T-helper 2 cell treated with Interferon-gamma antibody and Interleukin-4, amounts not matched to agents 5 μg/mL and 100 μg/mL, for 36 hours (primary cell): Measurements from ENCODE around the gene SH2B3.
A peak's percentile ranks its signal among the peaks of the same experiment; 100 is the strongest.

Source experiments
- DNase-seq: peaks from one replicate; pipeline ENCODE4 v3.0.0; 2021; ENCODE audit warnings: low spot score
- H3K27ac Mint-ChIP-seq: one replicate; pipeline ENCODE4 v1.8.0; 2021; ENCODE audit warnings: mild to moderate bottlenecking, mixed read lengths
- H3K27me3 Mint-ChIP-seq: one replicate; pipeline ENCODE4 v1.8.0; 2021; ENCODE audit warnings: low read depth, mixed read lengths
- H3K36me3 Mint-ChIP-seq: one replicate; pipeline ENCODE4 v1.8.0; 2021; ENCODE audit warnings: low read depth, mixed read lengths
- H3K4me1 Mint-ChIP-seq: one replicate; pipeline ENCODE4 v1.8.0; 2021; ENCODE audit warnings: low read depth, mixed read lengths
- H3K4me3 Mint-ChIP-seq: one replicate; pipeline ENCODE4 v1.8.0; 2022; ENCODE audit warnings: mild to moderate bottlenecking, moderate library complexity, mixed read lengths
- H3K9me3 Mint-ChIP-seq: one replicate; pipeline ENCODE4 v1.8.0; 2021; ENCODE audit warnings: mixed read lengths

The SH2B3 gene

DNA sequence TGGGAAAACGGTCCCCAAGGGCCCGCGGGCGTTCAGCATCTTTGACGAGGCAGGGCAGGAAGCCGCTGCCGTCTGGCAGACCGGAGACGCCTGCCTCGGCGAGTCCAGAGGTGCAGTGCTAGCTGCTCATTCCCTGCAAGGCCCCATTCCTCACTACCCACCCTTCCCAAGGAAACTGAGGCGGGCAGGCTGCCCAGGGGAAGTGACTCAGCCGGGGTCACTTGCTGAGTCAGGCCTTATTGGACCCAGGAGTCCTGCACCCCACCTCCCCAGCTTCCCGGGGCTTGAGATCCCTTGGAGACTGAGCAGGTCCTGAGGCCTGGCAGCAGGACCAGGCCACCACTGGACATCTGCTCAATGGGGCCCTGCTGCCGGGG lies 3.7 kb downstream of the SH2B3 start:
- DNase-seq = no peak
- H3K9me3 Mint-ChIP-seq = no peaks in the 10 kb centered on the region
- peaks cover 52% of the 10 kb centered on the region for H3K4me1 Mint-ChIP-seq
- H3K27ac Mint-ChIP-seq = peak overlapping the region; percentile 67
- H3K36me3 Mint-ChIP-seq = peaks cover 24% of the 10 kb centered on the region
- peak overlapping the region; percentile 87 for H3K4me3 Mint-ChIP-seq
- H3K27me3 Mint-ChIP-seq = no peaks in the 10 kb centered on the region

DNA sequence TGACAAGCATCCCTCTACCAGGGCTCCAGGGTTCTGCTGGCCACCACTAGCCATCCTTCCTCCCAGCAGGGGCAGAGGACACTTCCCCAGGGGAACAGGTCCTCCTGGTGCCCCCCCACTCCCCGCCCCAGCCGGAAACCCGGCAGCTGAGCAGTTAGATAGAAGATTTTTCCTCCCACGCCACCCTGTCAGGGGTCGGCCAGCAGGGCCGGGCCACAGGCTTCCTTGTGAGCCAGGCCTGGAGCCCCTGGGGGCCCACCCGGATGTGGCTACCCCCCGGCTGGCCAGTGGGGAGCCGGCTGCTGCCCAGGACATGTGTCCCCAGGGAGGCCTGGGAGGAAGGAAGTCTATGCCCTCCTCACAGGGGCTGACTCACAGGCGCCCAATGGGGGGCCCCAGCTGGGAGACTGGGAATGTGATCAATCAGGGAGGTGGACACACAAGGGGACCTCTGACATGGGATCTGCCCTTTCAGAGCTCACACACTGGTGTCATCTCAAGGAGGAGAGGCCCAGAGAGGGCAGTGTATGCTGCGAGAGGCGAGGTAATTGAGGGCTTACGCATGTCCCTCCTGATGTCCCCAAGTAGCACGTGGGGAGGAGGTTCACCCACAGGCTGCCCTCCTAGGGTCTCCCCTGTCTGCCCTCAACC lies 4.2 kb downstream of the SH2B3 start:
- Mint-ChIP-seq H3K27ac (no peak overlapping the region), H3K9me3 (no peaks in the 10 kb centered on the region), H3K36me3 (peaks cover 26% of the 10 kb centered on the region), H3K27me3 (no peaks in the 10 kb centered on the region), H3K4me1 (peaks cover 51% of the 10 kb centered on the region), H3K4me3 (peak overlapping the region; percentile 87)
- no peak for DNase-seq

GRCh38 chr12:111410431-111411184 lies 4.9 kb downstream of the SH2B3 start:
- H3K9me3 Mint-ChIP-seq = no peaks in the 10 kb centered on the region

GRCh38 chr12:111411185-111411764 lies 5.6 kb downstream of the SH2B3 start:
- no peak overlapping the region for H3K4me3 Mint-ChIP-seq
- peaks cover 32% of the 10 kb centered on the region for H3K36me3 Mint-ChIP-seq
- no peak overlapping the region for H3K27ac Mint-ChIP-seq
- no peaks in the 10 kb centered on the region for H3K27me3 Mint-ChIP-seq
- DNase-seq = no peak
- no peaks in the 10 kb centered on the region for H3K9me3 Mint-ChIP-seq
- peaks cover 54% of the 10 kb centered on the region for H3K4me1 Mint-ChIP-seq

More at GRCh38 chr12:111410431-111411184, 4.9 kb downstream of the SH2B3 start:
- no peak for DNase-seq
- peaks cover 54% of the 10 kb centered on the region for H3K4me1 Mint-ChIP-seq
- peak overlapping the region; percentile 47 for H3K4me3 Mint-ChIP-seq
- H3K27me3 Mint-ChIP-seq = no peaks in the 10 kb centered on the region
- peaks cover 30% of the 10 kb centered on the region for H3K36me3 Mint-ChIP-seq
- H3K27ac Mint-ChIP-seq = peak overlapping the region; percentile 36

GRCh38 chr12:111412007-111412829 lies 6.5 kb downstream of the SH2B3 start:
- Mint-ChIP-seq H3K27me3 (no peaks in the 10 kb centered on the region), H3K4me3 (peak overlapping the region; percentile 37), H3K36me3 (peaks cover 29% of the 10 kb centered on the region), H3K27ac (peak overlapping the region; percentile 82), H3K4me1 (peaks cover 56% of the 10 kb centered on the region), H3K9me3 (no peaks in the 10 kb centered on the region)
- DNase-seq = no peak

- Mint-ChIP-seq H3K27ac (peak overlapping the region; percentile 67), H3K4me1 (peaks cover 52% of the 10 kb centered on the region), H3K27me3 (no peaks in the 10 kb centered on the region), H3K36me3 (peaks cover 27% of the 10 kb centered on the region), H3K4me3 (peak overlapping the region; percentile 37), H3K9me3 (no peaks in the 10 kb centered on the region)
- DNase-seq = no peak
Measured at GRCh38 chr12:111412830-111413441, 7.2 kb downstream of the SH2B3 start.

- Mint-ChIP-seq H3K36me3 (peaks cover 25% of the 10 kb centered on the region), H3K9me3 (no peaks in the 10 kb centered on the region), H3K4me3 (no peak overlapping the region), H3K27me3 (no peaks in the 10 kb centered on the region), H3K4me1 (peaks cover 47% of the 10 kb centered on the region), H3K27ac (peak overlapping the region; percentile 57)
- DNase-seq = no peak
Measured at GRCh38 chr12:111413442-111414086, 7.8 kb downstream of the SH2B3 start.

DNA sequence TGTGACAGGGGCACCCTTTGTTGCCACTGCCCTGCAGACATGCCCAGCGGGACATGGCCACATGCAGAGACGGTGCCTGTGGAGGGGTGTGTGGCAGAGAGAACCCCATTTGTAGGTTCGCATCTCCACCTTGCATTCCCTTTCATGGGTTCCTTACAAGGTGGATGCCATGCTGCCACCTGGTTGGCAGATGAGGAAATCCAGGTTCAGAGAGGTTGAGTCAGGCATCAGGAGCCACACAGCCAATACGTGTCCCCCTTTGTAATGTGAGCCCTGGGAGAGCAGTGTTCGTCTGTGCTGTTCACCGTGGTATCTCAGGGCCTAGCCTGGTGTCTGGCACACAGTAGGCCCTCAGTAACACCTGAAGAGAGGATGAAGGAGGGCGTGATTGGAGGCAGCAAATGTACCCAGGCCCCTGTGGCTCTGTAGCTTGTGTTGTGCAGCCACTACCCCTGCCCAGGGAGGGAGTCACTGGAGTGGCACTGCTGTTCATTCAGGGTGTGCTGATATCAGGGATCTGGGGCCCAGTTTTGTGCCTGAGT lies 9.1 kb downstream of the SH2B3 start:
- peaks cover 35% of the 10 kb centered on the region for H3K4me1 Mint-ChIP-seq
- H3K36me3 Mint-ChIP-seq = peaks cover 29% of the 10 kb centered on the region
- H3K27ac Mint-ChIP-seq = no peak overlapping the region
- no peak for DNase-seq
- H3K4me3 Mint-ChIP-seq = no peak overlapping the region
- no peaks in the 10 kb centered on the region for H3K27me3 Mint-ChIP-seq
- H3K9me3 Mint-ChIP-seq = no peaks in the 10 kb centered on the region

GRCh38 chr12:111417290-111417689 lies 11.6 kb downstream of the SH2B3 start:
- Mint-ChIP-seq H3K4me3 (no peak overlapping the region), H3K27ac (no peak overlapping the region), H3K27me3 (no peaks in the 10 kb centered on the region), H3K4me1 (peaks cover 22% of the 10 kb centered on the region), H3K9me3 (no peaks in the 10 kb centered on the region), H3K36me3 (peaks cover 40% of the 10 kb centered on the region)
- DNase-seq = no peak

- H3K36me3 Mint-ChIP-seq = peaks cover 40% of the 10 kb centered on the region
- no peak overlapping the region for H3K4me3 Mint-ChIP-seq
- peaks cover 20% of the 10 kb centered on the region for H3K4me1 Mint-ChIP-seq
- H3K27me3 Mint-ChIP-seq = no peaks in the 10 kb centered on the region
- no peaks in the 10 kb centered on the region for H3K9me3 Mint-ChIP-seq
- DNase-seq = no peak
- H3K27ac Mint-ChIP-seq = no peak overlapping the region
Measured at GRCh38 chr12:111417784-111418593, 12.3 kb downstream of the SH2B3 start.

DNA sequence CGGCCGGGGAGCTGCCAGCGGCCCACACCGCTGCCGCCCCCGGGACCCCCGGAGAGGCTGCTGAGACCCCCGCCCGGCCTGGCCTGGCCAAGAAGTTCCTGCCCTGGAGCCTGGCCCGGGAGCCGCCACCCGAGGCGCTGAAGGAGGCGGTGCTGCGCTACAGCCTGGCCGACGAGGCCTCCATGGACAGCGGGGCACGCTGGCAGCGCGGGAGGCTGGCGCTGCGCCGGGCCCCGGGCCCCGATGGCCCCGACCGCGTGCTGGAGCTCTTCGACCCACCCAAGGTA lies 12.8 kb downstream of the SH2B3 start:
- DNase-seq = no peak
- Mint-ChIP-seq H3K36me3 (peaks cover 36% of the 10 kb centered on the region), H3K27me3 (no peaks in the 10 kb centered on the region), H3K4me1 (peaks cover 15% of the 10 kb centered on the region), H3K9me3 (no peaks in the 10 kb centered on the region), H3K27ac (no peak overlapping the region), H3K4me3 (no peak overlapping the region)

- H3K27me3 Mint-ChIP-seq = no peaks in the 10 kb centered on the region
- peaks cover 14% of the 10 kb centered on the region for H3K4me1 Mint-ChIP-seq
- DNase-seq = no peak
- H3K9me3 Mint-ChIP-seq = no peaks in the 10 kb centered on the region
- H3K27ac Mint-ChIP-seq = no peak overlapping the region
- H3K36me3 Mint-ChIP-seq = peaks cover 33% of the 10 kb centered on the region
- no peak overlapping the region for H3K4me3 Mint-ChIP-seq
Measured at GRCh38 chr12:111419784-111420183, 14.1 kb downstream of the SH2B3 start.
